IPS-15b (cell line): Measurements from ENCODE around the gene TEX14.
"Not testable (repeated sequence)": the region's sequence is repeated elsewhere in the genome, so short reads cannot be mapped to it uniquely, and the experiment has no call there.

Experiments
- H3K27me3 ChIP-seq: one replicate; pipeline ENCODE4 v1.6.1; 2013; ENCODE audit warnings: low read length; ENCODE audit not compliant: control insufficient read depth, insufficient read depth
- H3K36me3 ChIP-seq: one replicate; pipeline ENCODE4 v1.6.1; 2013; ENCODE audit warnings: low read length; ENCODE audit not compliant: control insufficient read depth, insufficient read depth
- H3K4me1 ChIP-seq: one replicate; pipeline ENCODE4 v1.6.1; 2013; ENCODE audit warnings: mild to moderate bottlenecking, low read length; ENCODE audit not compliant: control insufficient read depth, insufficient read depth
- H3K4me3 ChIP-seq: one replicate; pipeline ENCODE4 v1.5.1; 2013; ENCODE audit warnings: low read depth, low read length
- H3K9ac ChIP-seq: one replicate; pipeline ENCODE4 v1.6.1; 2013; ENCODE audit warnings: low read depth, mild to moderate bottlenecking, low read length
- H3K9me3 ChIP-seq: one replicate; pipeline ENCODE4 v1.6.1; 2013; ENCODE audit warnings: mild to moderate bottlenecking, low read length; ENCODE audit not compliant: control insufficient read depth, insufficient read depth

Gene TEX14

DNA sequence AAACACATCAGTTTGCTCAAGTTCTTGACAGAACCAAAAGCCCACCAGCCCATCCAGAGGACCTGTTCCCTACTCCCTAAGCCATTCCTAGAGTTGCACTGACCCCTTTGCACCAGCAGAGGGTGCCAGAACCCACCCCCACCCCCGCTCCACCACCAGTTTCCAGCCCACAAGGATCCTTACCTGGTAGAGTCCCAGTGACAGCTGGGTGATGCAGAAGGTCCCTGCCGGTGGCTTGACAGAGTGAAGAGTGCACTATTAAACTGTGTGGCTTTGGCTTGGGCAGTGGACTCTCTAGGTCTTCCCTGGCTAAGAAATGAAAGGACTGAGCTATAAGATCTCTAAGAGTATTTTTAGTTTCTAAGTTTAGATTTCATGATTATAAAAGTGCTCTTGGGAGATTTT is 104.1 kb downstream of the TEX14 start:
- Histone ChIP-seq H3K36me3 (no peaks in the 10 kb centered on the region), H3K27me3 (no peaks in the 10 kb centered on the region), H3K9me3 (no peaks in the 10 kb centered on the region), H3K4me1 (no peaks in the 10 kb centered on the region), H3K4me3 (no peak overlapping the region), H3K9ac (no peak overlapping the region)

DNA sequence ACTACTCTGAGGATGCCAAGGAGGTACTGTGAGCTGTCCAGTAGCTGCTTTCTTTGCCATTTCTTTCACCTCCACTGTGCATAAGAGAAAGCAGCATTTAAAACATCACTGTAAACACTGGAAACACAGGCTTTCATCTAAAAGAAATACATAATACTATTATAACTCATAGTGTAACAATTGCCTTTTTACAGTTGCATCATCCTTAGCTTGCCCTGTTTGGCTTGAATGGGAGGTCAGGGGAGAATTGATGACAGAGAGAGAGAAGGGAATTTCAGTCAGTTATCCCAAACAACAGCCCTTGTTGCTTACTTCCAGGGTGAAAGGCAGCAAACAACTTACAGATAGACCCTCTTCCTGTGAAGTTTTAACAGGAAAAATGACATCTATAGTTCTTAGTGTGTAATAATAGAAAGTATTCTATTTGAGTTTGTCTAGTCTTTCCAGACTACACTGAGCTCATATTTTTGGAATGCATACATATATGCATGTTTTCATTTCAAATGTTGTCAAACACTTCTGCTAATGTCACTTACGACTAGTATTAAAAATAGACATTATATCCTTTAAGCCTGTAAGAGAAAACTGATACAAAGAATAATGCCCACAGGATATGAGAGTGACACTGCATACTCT is 105.7 kb downstream of the TEX14 start:
- Histone ChIP-seq H3K4me1 (no peaks in the 10 kb centered on the region), H3K27me3 (no peaks in the 10 kb centered on the region), H3K36me3 (no peaks in the 10 kb centered on the region), H3K4me3 (no peak overlapping the region), H3K9me3 (no peaks in the 10 kb centered on the region), H3K9ac (no peak overlapping the region)

DNA sequence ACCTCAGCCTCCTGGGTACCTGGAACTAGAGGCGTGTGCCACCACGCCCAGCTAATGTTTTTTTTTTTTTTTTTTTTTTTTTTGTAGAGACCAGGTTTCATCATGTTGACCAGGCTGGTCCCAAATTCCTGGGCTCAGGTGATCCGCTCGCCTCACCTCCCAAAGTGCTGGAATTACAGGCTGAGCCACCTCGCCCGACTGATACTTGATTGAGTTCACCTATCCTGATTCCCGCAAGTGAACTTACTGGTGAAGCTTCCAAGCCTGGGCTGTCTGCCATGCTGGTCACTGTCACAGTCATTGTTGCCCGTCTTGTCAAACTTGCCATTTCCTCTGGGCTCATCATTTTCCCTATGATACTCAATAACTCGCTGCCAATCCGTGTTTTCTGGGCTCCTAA is 106.3 kb downstream of the TEX14 start:
- Histone ChIP-seq H3K4me3 (no peak overlapping the region), H3K4me1 (no peaks in the 10 kb centered on the region), H3K9ac (no peak overlapping the region), H3K27me3 (no peaks in the 10 kb centered on the region), H3K9me3 (no peaks in the 10 kb centered on the region), H3K36me3 (no peaks in the 10 kb centered on the region)

DNA sequence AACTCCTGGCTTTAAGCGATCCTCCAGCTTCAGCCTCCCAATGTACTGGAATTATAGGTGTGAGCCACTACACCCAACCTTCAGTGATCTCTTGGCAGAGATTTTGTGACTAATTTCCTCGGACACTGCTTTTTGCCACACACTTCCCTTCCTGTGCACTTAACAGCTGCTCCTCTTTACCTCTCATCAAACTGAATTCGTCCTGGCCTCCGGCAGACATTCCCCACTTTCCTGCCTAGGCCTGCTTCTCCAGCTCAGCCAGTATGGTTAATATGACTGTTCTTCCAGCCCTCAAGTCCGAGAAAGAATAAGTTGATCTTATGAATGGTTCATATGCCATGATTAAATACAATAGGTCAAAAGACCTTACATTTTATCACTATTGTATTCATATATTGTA is 108.4 kb downstream of the TEX14 start:
- H3K27me3 ChIP-seq, result no peaks in the 10 kb centered on the region
- no peaks in the 10 kb centered on the region for H3K4me1 ChIP-seq
- no peaks in the 10 kb centered on the region for H3K9me3 ChIP-seq
- H3K36me3 ChIP-seq, result no peaks in the 10 kb centered on the region
- no peak overlapping the region for H3K4me3 ChIP-seq
- H3K9ac ChIP-seq, result no peak overlapping the region

DNA sequence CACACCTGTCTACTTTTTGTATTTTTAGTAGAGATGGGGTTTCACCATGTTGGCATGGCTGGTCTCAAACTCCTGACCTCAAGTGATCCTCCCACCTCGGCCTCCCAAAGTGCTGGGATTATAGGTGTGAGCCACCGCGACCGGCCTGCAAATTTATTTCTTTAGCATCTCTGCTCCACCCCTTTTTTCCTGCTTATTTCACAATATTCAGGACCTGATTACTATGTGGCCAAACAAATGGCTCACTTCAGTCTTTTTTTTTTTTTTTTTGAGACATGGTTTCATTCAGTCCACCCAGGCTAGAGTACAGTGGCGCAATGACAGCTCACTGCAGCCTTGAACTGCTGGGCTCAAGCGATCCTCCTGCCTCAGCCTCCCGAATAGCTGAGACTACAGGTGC is 109.1 kb downstream of the TEX14 start:
- H3K27me3 ChIP-seq, H3K9me3 ChIP-seq, H3K4me3 ChIP-seq, H3K9ac ChIP-seq, H3K36me3 ChIP-seq, H3K4me1 ChIP-seq: not testable (repeated sequence)

DNA sequence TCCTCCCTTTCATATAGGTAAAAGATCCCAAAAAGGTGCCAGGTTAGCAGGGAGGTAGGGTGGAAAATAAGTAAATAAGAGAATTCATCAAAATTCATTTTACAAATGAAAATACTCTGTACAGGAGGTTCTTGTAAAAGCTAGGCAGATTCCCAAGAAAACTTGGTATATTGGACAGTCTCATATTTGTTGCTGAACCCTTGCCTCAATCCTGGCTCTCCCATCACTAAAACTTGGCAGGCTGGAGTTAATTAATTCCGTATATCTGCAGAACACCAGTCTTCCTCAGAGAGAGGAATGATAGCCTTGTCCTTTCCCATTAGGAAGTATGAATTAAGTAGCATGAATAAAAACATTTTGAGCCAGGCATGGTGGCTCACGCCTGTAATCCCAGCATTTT is 111.2 kb downstream of the TEX14 start:
- H3K4me1 ChIP-seq, result no peaks in the 10 kb centered on the region
- no peaks in the 10 kb centered on the region for H3K36me3 ChIP-seq
- no peaks in the 10 kb centered on the region for H3K9me3 ChIP-seq
- no peak overlapping the region for H3K4me3 ChIP-seq
- no peak overlapping the region for H3K9ac ChIP-seq
- no peaks in the 10 kb centered on the region for H3K27me3 ChIP-seq

DNA sequence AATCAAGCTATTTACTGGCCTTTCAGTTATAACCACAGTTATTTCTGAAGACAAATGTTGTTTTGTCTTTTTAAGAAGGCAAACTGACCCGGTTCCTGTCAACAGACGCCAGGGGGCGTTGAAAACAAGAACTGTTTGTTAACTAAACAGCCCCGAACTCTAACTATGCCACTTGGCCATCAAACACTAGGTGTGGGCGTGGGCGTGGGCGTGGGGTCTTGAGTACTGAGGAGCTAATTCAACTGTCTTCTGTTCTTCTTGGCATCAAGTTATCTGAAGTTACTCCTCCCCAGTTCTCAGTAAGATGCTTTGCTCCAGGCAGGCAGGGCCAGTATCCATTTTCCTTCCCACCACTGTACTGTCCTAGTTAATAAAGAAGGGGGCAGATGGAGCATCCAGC is 114.1 kb downstream of the TEX14 start:
- H3K27me3 ChIP-seq, result no peaks in the 10 kb centered on the region
- no peaks in the 10 kb centered on the region for H3K9me3 ChIP-seq
- no peaks in the 10 kb centered on the region for H3K4me1 ChIP-seq
- no peak overlapping the region for H3K4me3 ChIP-seq
- H3K36me3 ChIP-seq, result no peaks in the 10 kb centered on the region
- H3K9ac ChIP-seq, result no peak overlapping the region

DNA sequence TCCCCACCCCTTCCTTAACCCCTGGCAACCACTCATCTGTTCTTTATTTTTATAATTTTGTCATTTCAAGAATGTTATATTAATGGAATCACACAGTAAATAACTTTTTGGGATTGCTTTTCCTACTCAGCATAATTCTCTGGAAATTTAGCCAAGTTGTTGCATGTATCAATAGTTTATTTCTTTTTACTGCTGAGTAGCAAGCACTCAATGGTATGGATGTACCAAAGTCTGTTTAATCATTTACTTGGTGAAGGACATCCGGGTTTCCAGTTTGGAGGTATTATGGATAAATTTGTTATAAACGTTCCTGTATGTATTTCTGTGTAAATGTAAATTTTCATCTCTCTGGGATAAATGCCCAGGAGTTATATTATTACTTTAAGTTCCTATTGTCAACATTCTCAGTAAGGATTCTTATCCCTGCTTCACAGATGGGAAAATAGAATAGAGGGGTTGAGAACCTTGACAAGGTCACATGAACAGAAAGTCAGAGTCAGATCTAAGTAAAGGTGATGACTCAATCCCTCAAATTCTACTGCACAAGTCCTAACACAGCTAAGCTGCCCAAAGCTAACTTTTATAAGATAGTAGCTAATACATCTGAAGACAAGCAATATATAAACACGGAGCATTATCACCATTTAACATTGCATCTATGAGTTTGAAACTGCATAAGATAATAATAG is 115.0 kb downstream of the TEX14 start:
- H3K4me3 ChIP-seq, result no peak overlapping the region
- H3K27me3 ChIP-seq, result no peaks in the 10 kb centered on the region
- H3K9me3 ChIP-seq, result no peaks in the 10 kb centered on the region
- H3K36me3 ChIP-seq, result no peaks in the 10 kb centered on the region
- H3K9ac ChIP-seq, result no peak overlapping the region
- no peaks in the 10 kb centered on the region for H3K4me1 ChIP-seq

DNA sequence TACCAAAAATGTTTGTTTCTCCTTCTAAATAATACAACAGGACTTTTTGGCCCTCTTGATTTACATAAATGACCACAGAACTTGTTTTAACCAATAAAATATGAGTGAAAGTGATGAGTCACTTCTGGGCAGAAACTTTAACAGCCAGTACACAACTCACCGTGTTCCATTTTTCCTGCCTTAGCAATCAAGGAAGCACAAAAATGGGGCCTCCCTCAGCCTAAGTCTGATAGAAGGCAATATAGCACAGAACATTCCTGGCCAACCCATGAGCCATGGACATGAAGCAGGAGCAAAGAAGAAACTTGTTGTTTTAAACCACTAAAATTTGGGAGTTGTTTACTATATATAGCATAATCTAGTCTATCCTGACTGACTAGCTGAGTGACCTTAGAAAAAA is 116.3 kb downstream of the TEX14 start:
- Histone ChIP-seq H3K4me3 (no peak overlapping the region), H3K4me1 (no peaks in the 10 kb centered on the region), H3K9ac (no peak overlapping the region), H3K36me3 (no peaks in the 10 kb centered on the region), H3K9me3 (no peaks in the 10 kb centered on the region), H3K27me3 (no peaks in the 10 kb centered on the region)

DNA sequence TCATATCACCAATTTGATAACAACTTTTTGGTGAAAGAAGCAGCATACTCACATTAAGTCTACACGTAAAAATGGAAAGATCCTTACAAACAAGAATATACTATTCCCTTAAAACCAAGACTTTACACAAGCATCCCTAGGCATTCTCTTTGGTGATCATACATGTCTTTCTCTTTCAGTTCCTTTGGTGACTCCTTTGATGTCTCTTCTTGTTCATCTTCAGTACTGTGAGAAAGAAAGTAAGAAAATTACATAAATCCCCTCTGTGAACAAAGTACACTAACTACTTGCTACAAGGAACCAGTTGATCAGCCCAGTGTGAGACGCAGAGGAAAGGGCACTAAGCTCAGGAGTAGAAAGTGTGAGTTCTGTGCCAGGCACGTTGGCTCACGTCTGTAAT is 117.8 kb downstream of the TEX14 start:
- Histone ChIP-seq H3K4me3 (no peak overlapping the region), H3K9ac (no peak overlapping the region), H3K36me3 (no peaks in the 10 kb centered on the region), H3K9me3 (no peaks in the 10 kb centered on the region), H3K27me3 (no peaks in the 10 kb centered on the region), H3K4me1 (no peaks in the 10 kb centered on the region)

DNA sequence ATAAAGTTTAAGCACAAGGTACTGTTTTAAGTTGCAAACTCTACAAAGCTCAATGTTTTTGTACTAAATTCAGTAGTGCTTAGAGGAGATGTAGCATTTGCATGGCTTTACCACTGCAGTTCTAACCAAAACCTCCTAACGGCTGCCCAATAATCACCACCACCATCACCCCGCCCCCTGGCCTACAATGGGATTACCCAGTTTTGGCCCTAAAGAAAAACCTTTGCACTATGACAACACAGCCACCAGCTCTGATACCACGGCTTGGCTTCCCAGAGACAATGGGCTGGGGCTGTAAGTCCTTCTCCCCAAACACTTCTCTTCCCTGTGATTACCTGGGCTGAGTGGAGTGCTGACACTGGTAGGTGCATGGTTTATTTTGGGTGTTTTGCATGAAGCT is 119.0 kb downstream of the TEX14 start:
- Histone ChIP-seq H3K4me3 (no peak overlapping the region), H3K9me3 (no peaks in the 10 kb centered on the region), H3K9ac (no peak overlapping the region), H3K4me1 (peaks cover 6% of the 10 kb centered on the region), H3K27me3 (no peaks in the 10 kb centered on the region), H3K36me3 (no peaks in the 10 kb centered on the region)

DNA sequence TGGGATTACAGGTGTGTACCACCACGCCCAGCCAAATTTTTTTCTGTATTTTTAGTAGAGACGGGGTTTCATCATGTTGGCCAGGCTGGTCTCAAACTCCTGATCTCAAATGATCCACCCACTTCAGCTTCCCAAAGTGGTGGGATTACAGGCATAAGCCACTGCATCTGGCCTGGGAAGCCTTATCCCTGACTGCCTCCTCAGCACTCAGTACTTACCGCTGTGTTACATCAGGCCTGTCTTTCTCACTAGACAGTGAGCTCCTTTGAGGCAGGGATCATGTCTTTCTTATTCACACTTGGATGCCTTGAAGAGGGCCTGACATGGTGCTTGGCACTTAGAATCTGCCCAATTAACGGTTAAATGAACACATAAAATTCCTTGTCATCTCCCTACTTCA is 121.1 kb downstream of the TEX14 start:
- Histone ChIP-seq H3K36me3 (no peaks in the 10 kb centered on the region), H3K4me3 (no peak overlapping the region), H3K9me3 (no peaks in the 10 kb centered on the region), H3K9ac (no peak overlapping the region), H3K27me3 (no peaks in the 10 kb centered on the region), H3K4me1 (peaks cover 7% of the 10 kb centered on the region)
